Epithelial cell of umbilical artery (primary cell): ENCODE measurements around the gene MANF. TPM values are rescaled to one million over a fixed set of nuclear protein-coding genes. Genes with fewer than 3 reads are reported as not detected.

Experiments
- total RNA-seq: library from RNA; depleted of rRNA; stranded (reverse); fragments of >200 nt; gene quantifications from 2 replicates; pipeline ENCODE4 v1.2.3, GENCODE V29; 2014

Gene MANF
- total RNA-seq = 195 and 264 TPM in 2 replicates

DNA sequence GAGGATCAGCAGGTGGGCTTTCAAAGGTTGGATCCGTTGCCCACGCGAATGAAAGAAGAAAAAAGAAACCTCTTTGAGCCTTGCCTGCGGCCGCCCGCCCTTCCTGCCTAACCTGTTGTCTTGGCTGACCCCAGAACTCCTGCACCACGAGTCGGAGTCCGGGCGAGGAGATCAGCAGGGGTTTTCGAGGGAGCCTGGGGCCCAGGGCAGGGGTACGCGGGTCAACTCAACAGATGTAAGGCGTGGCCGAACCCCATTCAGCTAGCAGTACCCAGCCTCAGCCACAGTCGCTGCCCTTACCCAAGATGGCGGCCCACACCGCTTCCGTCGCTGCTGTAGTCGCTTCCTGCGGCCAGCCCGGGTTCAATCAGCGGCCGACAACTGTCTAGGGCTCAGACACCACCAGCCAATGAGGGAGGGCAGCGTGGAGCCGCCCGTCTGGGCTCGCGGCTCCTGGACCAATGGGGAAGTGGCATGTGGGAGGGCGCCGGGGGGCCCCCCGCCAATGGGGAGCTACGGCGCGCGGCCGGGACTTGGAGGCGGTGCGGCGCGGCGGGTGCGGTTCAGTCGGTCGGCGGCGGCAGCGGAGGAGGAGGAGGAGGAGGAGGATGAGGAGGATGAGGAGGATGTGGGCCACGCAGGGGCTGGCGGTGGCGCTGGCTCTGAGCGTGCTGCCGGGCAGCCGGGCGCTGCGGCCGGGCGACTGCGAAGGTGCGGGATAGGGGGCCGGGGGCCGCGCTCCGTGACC lies at the start of gene MANF:
Gene MANF (plus strand): TSS at position 566 of the 748 bp plus-strand sequence. CDS start 52 bp downstream, at position 618.

DNA sequence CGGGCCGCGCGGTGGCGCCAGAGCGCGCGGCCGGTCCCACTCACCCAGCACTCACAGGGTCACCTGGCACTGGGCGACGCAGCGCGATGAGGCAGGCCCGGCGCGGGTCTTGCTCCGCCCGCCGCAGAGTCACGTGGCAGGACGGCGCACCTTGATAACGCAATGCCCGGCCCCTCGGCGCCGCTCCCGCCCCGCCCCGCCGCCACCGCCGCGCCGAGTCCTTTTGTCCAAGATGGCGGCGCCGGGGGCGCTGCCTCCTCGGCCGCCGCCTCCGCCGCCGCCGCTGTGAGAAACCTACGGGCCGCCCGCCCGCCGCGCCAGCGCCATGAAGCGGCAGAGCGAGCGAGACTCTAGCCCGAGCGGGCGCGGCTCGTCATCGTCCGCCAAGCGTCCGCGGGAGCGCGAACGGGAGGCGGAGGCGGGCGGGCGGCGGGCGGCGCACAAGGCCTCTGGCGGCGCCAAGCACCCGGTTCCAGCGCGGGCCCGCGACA lies 6.0 kb downstream of the MANF start, which contains the start of gene RBM15B:
Gene RBM15B (plus strand): TSS at position 211 of the 491 bp plus-strand sequence. CDS start 115 bp downstream, at position 326.

Other genes with a start within 250 kb of the MANF start
- 28.4 and 35.4 TPM in 2 replicates for gene RBM15B, start 6.0 kb downstream of the MANF start, total RNA-seq
- 14.3 and 18.2 TPM in 2 replicates for gene DCAF1, start 114.7 kb downstream of the MANF start, total RNA-seq
- gene RAD54L2, start 153.4 kb downstream of the MANF start, total RNA-seq = 15.3 and 19.1 TPM in 2 replicates